Caco-2 (cell line): ENCODE results near the gene ERGIC1. TPM values are rescaled to one million over a fixed set of nuclear protein-coding genes. Genes with fewer than 3 reads are reported as not detected.
"Not testable (repeated sequence)": the region's sequence is repeated elsewhere in the genome, so short reads cannot be mapped to it uniquely, and the experiment has no call there.

Experiments used
- BruUV-seq: library from RNA; stranded (reverse); fragments of 400-500 nt; replicated peaks from 2 replicates; lab custom pipeline; 2021; lab: Mats Ljungman, UMichigan
- CTCF ChIA-PET: fragments of 300-600 bp; sonication (Branson Sonifier 250); formaldehyde crosslinking; loops from one replicate; lab custom pipeline; 2022; ENCODE audit warnings: antibody characterized with exemption; lab: Charles Lee
- POLR2A ChIA-PET: fragments of 300-600 bp; sonication (Branson Sonifier 250); formaldehyde crosslinking; loops from one replicate; lab custom pipeline; 2022; ENCODE audit warnings: antibody characterized with exemption; lab: Charles Lee
- DNase-seq, 2 experiments: peaks; one replicate each; pipeline versions ENCODE4 v3.0.0 to v3.0.0-alpha.2; 2020 to 2022
- H3K27me3 ChIP-seq: replicated peaks from 2 replicates; pipeline ENCODE4 v1.6.0; 2011; ENCODE audit warnings: low read length; ENCODE audit not compliant: control insufficient read depth, insufficient read depth
- H3K36me3 ChIP-seq: 2 replicates; pipeline ENCODE4 v1.5.1; 2011; ENCODE audit warnings: low read length; ENCODE audit not compliant: control insufficient read depth, insufficient read depth
- H3K4me1 ChIP-seq: fragments of 250-450 bp; sonication (Bioruptor Pico); 2 replicates; pipeline ENCODE4 v1.5.1; 2020; ENCODE audit warnings: mild to moderate bottlenecking
- H3K4me3 ChIP-seq: 2 replicates; pipeline ENCODE4 v1.5.1; 2011; ENCODE audit warnings: low read depth, mild to moderate bottlenecking, control low read depth, low read length
- H3K9me3 ChIP-seq: fragments of 250-450 bp; sonication (Bioruptor Pico); 2 replicates; pipeline ENCODE4 v1.5.1; 2020; ENCODE audit warnings: mild to moderate bottlenecking, moderate library complexity
- H3K27ac Mint-ChIP-seq: one replicate; pipeline ENCODE4 v1.8.0; 2022; ENCODE audit warnings: mixed read lengths; ENCODE audit not compliant: unreplicated experiment
- H3K27me3 Mint-ChIP-seq: one replicate; pipeline ENCODE4 v1.8.0; 2022; ENCODE audit warnings: mixed read lengths; ENCODE audit not compliant: insufficient read depth, unreplicated experiment
- H3K36me3 Mint-ChIP-seq: one replicate; pipeline ENCODE4 v1.8.0; 2022; ENCODE audit warnings: mild to moderate bottlenecking, mixed read lengths; ENCODE audit not compliant: insufficient read depth, unreplicated experiment
- H3K4me1 Mint-ChIP-seq: one replicate; pipeline ENCODE4 v1.8.0; 2022; ENCODE audit warnings: low read depth, mixed read lengths; ENCODE audit not compliant: unreplicated experiment
- H3K4me3 Mint-ChIP-seq: one replicate; pipeline ENCODE4 v1.8.0; 2022; ENCODE audit warnings: mild to moderate bottlenecking, moderate library complexity, mixed read lengths; ENCODE audit not compliant: unreplicated experiment
- H3K9me3 Mint-ChIP-seq: one replicate; pipeline ENCODE4 v1.8.0; 2022; ENCODE audit warnings: mixed read lengths; ENCODE audit not compliant: unreplicated experiment
- intact Hi-C: fragments of 100-400 bp; cut with micrococcal nuclease; formaldehyde crosslinking; loops from one replicate; pipeline ENCODE4 v1.10.0; 2022; ENCODE audit not compliant: unreplicated experiment
- total RNA-seq: library from RNA; stranded (reverse); gene quantifications from 2 replicates; pipeline ENCODE4 v1.2.3, GENCODE V29; 2022
- TF ChIP-seq, protein P1 (sequence below), 2 experiments: fragments of 200-600 bp in 1 of 2; IDR thresholded peaks; 1 replicate in 1 of 2; 2 replicates in 1 of 2; pipeline versions ENCODE4 v1.5.1 to v1.8.0; 2011 to 2022; ENCODE audit warnings: antibody characterized with exemption in 1 of 2, control low read depth in 1 of 2, inconsistent platforms in 1 of 2, low read depth in 1 of 2, low read length in 1 of 2, mild to moderate bottlenecking in 1 of 2, moderate library complexity in 1 of 2; ENCODE audit not compliant: insufficient read depth in 1 of 2, severe bottlenecking in 1 of 2, unreplicated experiment in 1 of 2

ERGIC1 gene
- total RNA-seq, 1 experiment from 2014 or later: 161 TPM

DNA sequence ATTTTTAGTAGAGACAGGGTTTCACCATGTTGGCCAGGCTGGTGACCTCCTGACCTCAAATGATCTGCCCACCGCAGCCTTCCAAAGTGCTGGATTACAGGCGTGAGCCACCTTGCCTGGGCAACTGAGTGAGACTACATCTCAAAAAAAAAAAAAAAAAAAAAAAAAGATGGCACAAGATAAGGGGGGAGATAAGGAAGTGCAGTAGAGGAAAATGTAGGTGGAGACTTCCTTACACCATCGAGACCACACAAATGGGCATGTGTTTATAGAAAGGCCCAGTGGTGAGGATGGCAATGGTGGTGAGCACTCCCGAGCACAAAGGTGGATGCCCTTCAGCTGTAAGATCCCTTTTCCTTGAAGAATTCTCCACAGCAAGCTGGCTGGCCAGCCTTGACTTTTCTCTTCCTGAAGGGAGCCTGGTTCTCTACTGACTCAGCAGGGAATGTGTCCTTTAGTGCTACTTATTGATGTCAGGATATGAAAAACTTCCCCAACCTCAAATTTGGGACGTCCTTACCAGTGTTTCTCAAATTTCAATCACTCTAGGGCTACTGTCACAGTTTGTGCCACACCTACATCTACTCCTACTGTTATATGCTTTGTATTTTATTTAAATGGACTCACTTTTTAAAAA is 28.2 kb downstream of the ERGIC1 start:
- H3K4me1 Mint-ChIP-seq: peaks cover 65% of the 10 kb centered on the region

DNA sequence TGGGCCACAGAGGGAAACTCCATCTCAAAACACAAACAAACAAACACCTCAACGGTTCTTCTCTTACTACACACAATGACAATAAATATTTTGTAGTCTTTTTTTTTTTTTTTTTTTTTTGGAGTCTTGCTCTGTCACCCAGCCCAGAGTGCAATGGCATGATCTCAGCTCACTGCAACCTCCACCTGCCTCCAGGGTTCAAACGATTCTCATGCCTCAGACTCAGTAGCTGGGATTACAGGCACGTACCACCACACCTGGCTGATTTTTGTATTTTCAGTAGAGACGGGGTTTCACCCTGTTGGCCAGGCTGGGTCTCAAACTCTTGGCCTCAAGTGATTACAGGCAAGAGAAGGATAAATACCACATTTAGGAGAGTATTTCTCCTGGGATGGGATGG is 30.1 kb downstream of the ERGIC1 start:
- H3K27me3 Mint-ChIP-seq, DNase-seq, intact Hi-C loops, H3K9me3 Mint-ChIP-seq, H3K9me3 ChIP-seq, POLR2A ChIA-PET, H3K27me3 ChIP-seq, H3K4me3 ChIP-seq, BruUV-seq, CTCF ChIA-PET, H3K4me3 Mint-ChIP-seq, H3K36me3 ChIP-seq: not testable (repeated sequence)
- H3K36me3 Mint-ChIP-seq: peaks cover 64% of the 10 kb centered on the region
- peak overlapping the region; percentile 71 for H3K27ac Mint-ChIP-seq
- H3K4me1 ChIP-seq: peaks cover 65% of the 10 kb centered on the region
- peaks cover 60% of the 10 kb centered on the region for H3K4me1 Mint-ChIP-seq

More for the DNA sequence above, 28.2 kb downstream of the ERGIC1 start:
- no TSS peak for BruUV-seq
- Histone ChIP-seq H3K4me1 (peaks cover 64% of the 10 kb centered on the region), H3K36me3 (no peaks in the 10 kb centered on the region), H3K4me3 (no peak overlapping the region), H3K9me3 (no peaks in the 10 kb centered on the region), H3K27me3 (no peaks in the 10 kb centered on the region)
- intact Hi-C loops: no loop called here
- no peaks in the 10 kb centered on the region for H3K27me3 Mint-ChIP-seq
- H3K9me3 Mint-ChIP-seq: no peaks in the 10 kb centered on the region
- TF ChIP-seq, protein P1, sequence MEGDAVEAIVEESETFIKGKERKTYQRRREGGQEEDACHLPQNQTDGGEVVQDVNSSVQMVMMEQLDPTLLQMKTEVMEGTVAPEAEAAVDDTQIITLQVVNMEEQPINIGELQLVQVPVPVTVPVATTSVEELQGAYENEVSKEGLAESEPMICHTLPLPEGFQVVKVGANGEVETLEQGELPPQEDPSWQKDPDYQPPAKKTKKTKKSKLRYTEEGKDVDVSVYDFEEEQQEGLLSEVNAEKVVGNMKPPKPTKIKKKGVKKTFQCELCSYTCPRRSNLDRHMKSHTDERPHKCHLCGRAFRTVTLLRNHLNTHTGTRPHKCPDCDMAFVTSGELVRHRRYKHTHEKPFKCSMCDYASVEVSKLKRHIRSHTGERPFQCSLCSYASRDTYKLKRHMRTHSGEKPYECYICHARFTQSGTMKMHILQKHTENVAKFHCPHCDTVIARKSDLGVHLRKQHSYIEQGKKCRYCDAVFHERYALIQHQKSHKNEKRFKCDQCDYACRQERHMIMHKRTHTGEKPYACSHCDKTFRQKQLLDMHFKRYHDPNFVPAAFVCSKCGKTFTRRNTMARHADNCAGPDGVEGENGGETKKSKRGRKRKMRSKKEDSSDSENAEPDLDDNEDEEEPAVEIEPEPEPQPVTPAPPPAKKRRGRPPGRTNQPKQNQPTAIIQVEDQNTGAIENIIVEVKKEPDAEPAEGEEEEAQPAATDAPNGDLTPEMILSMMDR (IDR thresholded peaks at IDR 0.05; ENCODE audit: insufficient read depth in 1 of 2, low read depth in 1 of 2, low read length in 1 of 2, severe bottlenecking in 1 of 2, unreplicated experiment in 1 of 2): no peak
- DNase-seq: no peak
- H3K36me3 Mint-ChIP-seq: peaks cover 72% of the 10 kb centered on the region
- H3K27ac Mint-ChIP-seq: peak overlapping the region; percentile 97
- CTCF ChIA-PET: no interaction called here
- H3K4me3 Mint-ChIP-seq: peak overlapping the region; percentile 2
- POLR2A ChIA-PET: no interaction called here

DNA sequence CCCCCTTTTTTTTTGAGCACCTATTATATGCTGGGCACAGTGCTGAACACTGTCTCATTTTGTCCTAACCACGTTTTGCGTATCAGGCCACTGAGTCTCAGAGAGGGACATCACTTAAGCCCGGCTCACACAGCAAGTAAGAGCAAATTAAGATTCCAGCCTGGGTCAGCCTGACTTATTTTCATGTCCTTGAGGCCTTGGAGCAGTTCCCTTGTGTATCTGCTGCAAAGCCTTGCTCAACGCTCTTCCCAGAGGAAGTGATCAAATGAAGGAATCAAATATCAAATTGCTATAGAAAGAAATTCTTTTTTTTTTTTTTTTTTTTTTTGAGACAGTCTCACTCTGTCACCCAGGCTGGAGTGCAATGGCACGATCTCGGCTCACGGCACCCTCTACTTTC is 30.7 kb downstream of the ERGIC1 start:
- POLR2A ChIA-PET: no interaction called here
- TF ChIP-seq, protein P1 (IDR thresholded peaks at IDR 0.05; ENCODE audit: insufficient read depth in 1 of 2, low read depth in 1 of 2, low read length in 1 of 2, severe bottlenecking in 1 of 2, unreplicated experiment in 1 of 2): no peak
- no peaks in the 10 kb centered on the region for H3K9me3 Mint-ChIP-seq
- CTCF ChIA-PET: no interaction called here
- BruUV-seq: no TSS peak
- no peaks in the 10 kb centered on the region; the same call in 1 of the 2 replicates for H3K36me3 ChIP-seq
- H3K4me1 Mint-ChIP-seq: peaks cover 57% of the 10 kb centered on the region
- no peak overlapping the region for H3K4me3 Mint-ChIP-seq
- H3K36me3 Mint-ChIP-seq: peaks cover 60% of the 10 kb centered on the region
- no peaks in the 10 kb centered on the region for H3K27me3 ChIP-seq
- no peaks in the 10 kb centered on the region for H3K9me3 ChIP-seq
- intact Hi-C loops: no loop called here
- no peak for DNase-seq
- no peaks in the 10 kb centered on the region for H3K27me3 Mint-ChIP-seq
- peak overlapping the region; percentile 71 for H3K27ac Mint-ChIP-seq
- peaks cover 64% of the 10 kb centered on the region for H3K4me1 ChIP-seq
- H3K4me3 ChIP-seq: no peak overlapping the region
